ENCODE results near the gene CRELD2.

GRCh38 chr22:49967706-49968208, 49.3 kb downstream of the CRELD2 start:
- TF ChIP-seq CTCF (IDR thresholded peaks at IDR 0.05; ENCODE audit: control extremely low read depth in 1 of 3, insufficient read depth in 1 of 3, low read depth in 1 of 3, low read length in 3 of 3) (no peak), POLR2A (IDR thresholded peaks at IDR 0.05; ENCODE audit: control extremely low read depth in 1 of 2, low read depth in 2 of 2, low read length in 2 of 2) (no peak), EGR1 (IDR thresholded peaks at IDR 0.05; ENCODE audit: borderline replicate concordance, low read depth, low read length) (no peak), SRF (IDR thresholded peaks at IDR 0.05; ENCODE audit: low read depth, low read length) (no peak), PHF8 (conservative IDR thresholded peaks at IDR 0.05; ENCODE audit: low read depth, low read length) (no peak), GABPA (IDR thresholded peaks at IDR 0.05; ENCODE audit: borderline replicate concordance, insufficient read depth, low read length) (no peak), ATF2 (IDR thresholded peaks at IDR 0.05; ENCODE audit: low read length) (no peak)
